HEK293 (cell line): ENCODE measurements around the gene BMERB1.

ENCODE experiments used
- CTCF ChIP-seq: fragments of 450-650 bp; formaldehyde crosslinking; IDR thresholded peaks from 2 replicates; pipeline ENCODE4 v1.5.1; 2016; ENCODE audit warnings: missing biosample characterization, missing genetic modification characterization
- KLF16 ChIP-seq: fragments of 450-650 bp; formaldehyde crosslinking; IDR thresholded peaks from 2 replicates; pipeline ENCODE4 v1.5.1; 2017; ENCODE audit warnings: missing biosample characterization, missing genetic modification characterization
- PBX3 ChIP-seq: sonication (generic); formaldehyde crosslinking; IDR thresholded peaks from 2 replicates; pipeline ENCODE4 v1.8.1; 2022; ENCODE audit warnings: mild to moderate bottlenecking, moderate library complexity, missing genetic modification reagents
- ZBTB21 ChIP-seq: fragments of 450-650 bp; formaldehyde crosslinking; IDR thresholded peaks from 2 replicates; pipeline ENCODE4 v1.5.1; 2017; ENCODE audit warnings: missing biosample characterization, missing genetic modification characterization
- ZIC2 ChIP-seq: fragments of 450-650 bp; formaldehyde crosslinking; IDR thresholded peaks from 2 replicates; pipeline ENCODE4 v1.5.1; 2016; ENCODE audit warnings: missing biosample characterization, missing genetic modification characterization
- ZNF157 ChIP-seq: fragments of 450-650 bp; formaldehyde crosslinking; IDR thresholded peaks from 2 replicates; pipeline ENCODE4 v1.5.1; 2016; ENCODE audit warnings: missing biosample characterization, missing genetic modification characterization
- ZNF274 ChIP-seq, 2 experiments: fragments of 200-500 bp in 1 of 2; fragments of 450-650 bp in 1 of 2; sonication (Bioruptor generic) in 1 of 2; formaldehyde crosslinking in 1 of 2; IDR thresholded peaks; 2 replicates each; pipeline versions ENCODE4 v1.5.1 to v1.6.1; 2014 to 2016; ENCODE audit warnings: borderline replicate concordance in 1 of 2, inconsistent platforms in 1 of 2, low read length in 1 of 2, missing biosample characterization in 1 of 2, missing genetic modification characterization in 1 of 2
- ZNF280D ChIP-seq: fragments of 450-650 bp; formaldehyde crosslinking; IDR thresholded peaks from 2 replicates; pipeline ENCODE4 v1.5.1; 2016; ENCODE audit warnings: missing biosample characterization, missing genetic modification characterization
- ZNF292 ChIP-seq: fragments of 450-650 bp; formaldehyde crosslinking; IDR thresholded peaks from 2 replicates; pipeline ENCODE4 v1.5.1; 2016; ENCODE audit warnings: low read depth, missing biosample characterization, missing genetic modification characterization, borderline replicate concordance
- ZNF311 ChIP-seq: fragments of 450-650 bp; formaldehyde crosslinking; IDR thresholded peaks from 2 replicates; pipeline ENCODE4 v1.5.1; 2017; ENCODE audit warnings: missing biosample characterization, missing genetic modification characterization, borderline replicate concordance
- ZNF530 ChIP-seq: fragments of 450-650 bp; formaldehyde crosslinking; IDR thresholded peaks from 2 replicates; pipeline ENCODE4 v1.5.1; 2016; ENCODE audit warnings: low read depth, missing biosample characterization, missing genetic modification characterization
- ZNF585B ChIP-seq: fragments of 450-650 bp; formaldehyde crosslinking; IDR thresholded peaks from 2 replicates; pipeline ENCODE4 v1.5.1; 2016; ENCODE audit warnings: missing biosample characterization, missing genetic modification characterization

GRCh38 chr16:15526731-15527130 is 92.3 kb downstream of the BMERB1 start:
- TF ChIP-seq CTCF (tag by site-specific recombination) (no peak), ZNF585B (tag by site-specific recombination) (no peak), ZNF530 (tag by site-specific recombination) (no peak), ZNF274 (IDR thresholded peaks at IDR 0.05; ENCODE audit: low read length) (no peak), ZNF274 (tag by site-specific recombination; IDR thresholded peaks at IDR 0.05; ENCODE audit: borderline replicate concordance) (no peak), ZBTB21 (tag by site-specific recombination) (no peak), KLF16 (tag by site-specific recombination) (no peak), PBX3 (CRISPR knock-in tag) (no peak), ZNF292 (no peak), ZIC2 (no peak), ZNF157 (tag by site-specific recombination) (no peak), ZNF280D (no peak), ZNF311 (tag by site-specific recombination) (no peak)
